HepG2 (cell line): ENCODE data around the gene SMIM41. TPM values are rescaled to one million over a fixed set of nuclear protein-coding genes. Genes with fewer than 3 reads are reported as not detected.

Experiments
- ARHGAP35 ChIP-seq: sonication (generic); formaldehyde crosslinking; IDR thresholded peaks from 2 replicates; pipeline ENCODE4 v1.9.0; 2022; ENCODE audit warnings: mild to moderate bottlenecking, inconsistent platforms, moderate library complexity, missing genetic modification reagents, borderline replicate concordance
- ATAD3A ChIP-seq: sonication (generic); formaldehyde crosslinking; IDR thresholded peaks from 2 replicates; pipeline ENCODE4 v1.4.0; 2020; ENCODE audit warnings: missing genetic modification reagents
- CEBPB ChIP-seq: IDR thresholded peaks from 2 replicates; pipeline ENCODE4 v1.6.1; 2011; ENCODE audit warnings: low read depth, low read length, improper control_type of control experiment, borderline replicate concordance
- CEBPG ChIP-seq: IDR thresholded peaks from 2 replicates; pipeline ENCODE4 v1.6.1; 2016
- HMG20A ChIP-seq: IDR thresholded peaks from 2 replicates; pipeline ENCODE4 v1.6.1; 2016; ENCODE audit warnings: borderline replicate concordance
- KDM2A ChIP-seq: sonication (generic); formaldehyde crosslinking; IDR thresholded peaks from 2 replicates; pipeline ENCODE4 v1.4.0; 2020; ENCODE audit warnings: low read depth, missing genetic modification reagents, borderline replicate concordance
- KLF6 ChIP-seq: IDR thresholded peaks from 2 replicates; pipeline ENCODE4 v1.8.0; 2016; ENCODE audit warnings: missing biosample characterization, missing genetic modification reagents
- NAIF1 ChIP-seq: sonication (generic); formaldehyde crosslinking; IDR thresholded peaks from 2 replicates; pipeline ENCODE4 v1.5.0; 2020; ENCODE audit warnings: mild to moderate bottlenecking, missing genetic modification reagents, borderline replicate concordance
- POGK ChIP-seq: sonication (generic); formaldehyde crosslinking; conservative IDR thresholded peaks from 2 replicates; pipeline ENCODE4 v1.8.0; 2022; ENCODE audit warnings: mild to moderate bottlenecking, moderate library complexity, missing genetic modification reagents
- RBM22 ChIP-seq: fragments of 200-400 bp; formaldehyde crosslinking; optimal IDR thresholded peaks from 2 replicates; pipeline ENCODE3; 2017; ENCODE audit warnings: mild to moderate bottlenecking, low read length, moderate library complexity
- STAG1 ChIP-seq: sonication (generic); formaldehyde crosslinking; IDR thresholded peaks from 2 replicates; pipeline ENCODE4 v1.4.0; 2020; ENCODE audit warnings: missing genetic modification reagents
- TEAD2 ChIP-seq: sonication (generic); formaldehyde crosslinking; IDR thresholded peaks from 2 replicates; pipeline ENCODE4 v1.9.0; 2021; ENCODE audit warnings: missing genetic modification reagents
- ZFX ChIP-seq: sonication (generic); formaldehyde crosslinking; IDR thresholded peaks from 2 replicates; pipeline ENCODE4 v1.4.0; 2020; ENCODE audit warnings: mild to moderate bottlenecking, low read depth, missing genetic modification reagents, moderate library complexity
- ZNF225 ChIP-seq: sonication (generic); formaldehyde crosslinking; IDR thresholded peaks from 2 replicates; pipeline ENCODE4 v1.4.0; 2020; ENCODE audit warnings: mild to moderate bottlenecking, missing genetic modification reagents
- ZNF331 ChIP-seq: sonication (generic); formaldehyde crosslinking; IDR thresholded peaks from 2 replicates; pipeline ENCODE4 v1.4.0; 2020; ENCODE audit warnings: missing genetic modification reagents
- ZNF382 ChIP-seq: sonication (generic); formaldehyde crosslinking; IDR thresholded peaks from 2 replicates; pipeline ENCODE4 v1.5.0; 2020; ENCODE audit warnings: missing genetic modification reagents, mild to moderate bottlenecking, borderline replicate concordance
- ZNF451 ChIP-seq: sonication (generic); formaldehyde crosslinking; IDR thresholded peaks from 2 replicates; pipeline ENCODE4 v1.5.0; 2020; ENCODE audit warnings: mild to moderate bottlenecking, missing genetic modification reagents
- ZNF549 ChIP-seq: sonication (generic); formaldehyde crosslinking; IDR thresholded peaks from 2 replicates; pipeline ENCODE4 v1.5.0; 2020; ENCODE audit warnings: missing genetic modification reagents
- ZNF775 ChIP-seq: sonication (generic); formaldehyde crosslinking; IDR thresholded peaks from 2 replicates; pipeline ENCODE4 v1.4.0; 2020; ENCODE audit warnings: missing genetic modification reagents, mild to moderate bottlenecking, moderate library complexity, borderline replicate concordance
- ZNF780A ChIP-seq: sonication (generic); formaldehyde crosslinking; IDR thresholded peaks from 2 replicates; pipeline ENCODE4 v1.8.0; 2022; ENCODE audit warnings: mild to moderate bottlenecking, missing genetic modification reagents, moderate library complexity
- ZSCAN22 ChIP-seq: sonication (generic); formaldehyde crosslinking; IDR thresholded peaks from 2 replicates; pipeline ENCODE4 v1.4.0; 2020; ENCODE audit warnings: mild to moderate bottlenecking, missing genetic modification reagents
- polyA plus RNA-seq, 8 experiments: library from polyadenylated mRNA; depleted of rRNA in 3 of 8; stranded (reverse) in 7 of 8; unstranded in 1 of 8; fragments of >200 nt; fragmentation: Illumina TruSeq in 4 of 8; extraction: Trizol in 4 of 8; gene quantifications; 2 replicates each; pipeline versions ENCODE4 v1.2.1 to v1.2.3, GENCODE V29; 2011 to 2016; ENCODE audit warnings: low read depth in 4 of 8, missing spikeins in 1 of 8, mixed read lengths in 1 of 8; ENCODE audit not compliant: insufficient read depth in 1 of 8
- total RNA-seq, 5 experiments: library from RNA; depleted of rRNA; stranded (reverse); fragments of >200 nt; fragmentation: Illumina TruSeq; extraction: Trizol; gene quantifications; 2 replicates each; pipeline ENCODE4 v1.2.3, GENCODE V29; 2016; ENCODE audit warnings: low read depth in 1 of 5
- TF ChIP-seq, protein P1 (sequence below), 2 experiments: fragments of 450-650 bp in 1 of 2; sonication (generic) in 1 of 2; formaldehyde crosslinking; IDR thresholded peaks; 2 replicates each; pipeline versions ENCODE4 v1.5.0 to v1.8.0; 2020 to 2022; ENCODE audit warnings: mild to moderate bottlenecking in 1 of 2, missing genetic modification reagents in 1 of 2
- TF ChIP-seq, protein P2 (sequence below): sonication (generic); formaldehyde crosslinking; IDR thresholded peaks from 2 replicates; pipeline ENCODE4 v1.5.0; 2020; ENCODE audit warnings: mild to moderate bottlenecking, missing genetic modification reagents, borderline replicate concordance

The SMIM41 gene
- total and polyA plus RNA-seq, 2 of the 13 experiments (the other 11 are each of a cell fraction or from before 2014, with no cell fraction given), result not detected

GRCh38 chr12:52082988-52083637, 3.6 kb downstream of the SMIM41 start (continued):
- TF ChIP-seq ZSCAN22 (CRISPR knock-in tag) (no peak), ZNF549 (CRISPR knock-in tag) (no peak), ZNF775 (no peak), ZNF780A (CRISPR knock-in tag) (no peak), KLF6 (no peak), ZFX (CRISPR knock-in tag) (peak; percentile 38), CEBPG (CRISPR knock-in tag) (peak; percentile 61), NAIF1 (CRISPR knock-in tag) (no peak), ZNF331 (CRISPR knock-in tag) (no peak), ARHGAP35 (CRISPR knock-in tag) (no peak), POGK (CRISPR knock-in tag) (no peak), RBM22 (no peak), KDM2A (CRISPR knock-in tag) (0 out of 2 replicates have a peak, but pooled peaks have one; percentile 23), HMG20A (CRISPR knock-in tag) (no peak), ZNF451 (CRISPR knock-in tag) (0 out of 2 replicates have a peak, but pooled peaks have one; percentile 0), STAG1 (CRISPR knock-in tag) (peak; percentile 85), ZNF382 (CRISPR knock-in tag) (no peak), TEAD2 (CRISPR knock-in tag) (no peak), ATAD3A (CRISPR knock-in tag) (no peak), CEBPB (peak; percentile 21; the same call in 1 of the 2 replicates), ZNF225 (CRISPR knock-in tag) (0 out of 2 replicates have a peak, but pooled peaks have one; percentile 54)
- TF ChIP-seq, protein P1, sequence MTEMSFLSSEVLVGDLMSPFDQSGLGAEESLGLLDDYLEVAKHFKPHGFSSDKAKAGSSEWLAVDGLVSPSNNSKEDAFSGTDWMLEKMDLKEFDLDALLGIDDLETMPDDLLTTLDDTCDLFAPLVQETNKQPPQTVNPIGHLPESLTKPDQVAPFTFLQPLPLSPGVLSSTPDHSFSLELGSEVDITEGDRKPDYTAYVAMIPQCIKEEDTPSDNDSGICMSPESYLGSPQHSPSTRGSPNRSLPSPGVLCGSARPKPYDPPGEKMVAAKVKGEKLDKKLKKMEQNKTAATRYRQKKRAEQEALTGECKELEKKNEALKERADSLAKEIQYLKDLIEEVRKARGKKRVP (CRISPR knock-in tag; IDR thresholded peaks at IDR 0.05), result 0 out of 4 replicates have a peak, but pooled peaks of 1 of the 2 experiments have one; percentile 45
- TF ChIP-seq, protein P2, sequence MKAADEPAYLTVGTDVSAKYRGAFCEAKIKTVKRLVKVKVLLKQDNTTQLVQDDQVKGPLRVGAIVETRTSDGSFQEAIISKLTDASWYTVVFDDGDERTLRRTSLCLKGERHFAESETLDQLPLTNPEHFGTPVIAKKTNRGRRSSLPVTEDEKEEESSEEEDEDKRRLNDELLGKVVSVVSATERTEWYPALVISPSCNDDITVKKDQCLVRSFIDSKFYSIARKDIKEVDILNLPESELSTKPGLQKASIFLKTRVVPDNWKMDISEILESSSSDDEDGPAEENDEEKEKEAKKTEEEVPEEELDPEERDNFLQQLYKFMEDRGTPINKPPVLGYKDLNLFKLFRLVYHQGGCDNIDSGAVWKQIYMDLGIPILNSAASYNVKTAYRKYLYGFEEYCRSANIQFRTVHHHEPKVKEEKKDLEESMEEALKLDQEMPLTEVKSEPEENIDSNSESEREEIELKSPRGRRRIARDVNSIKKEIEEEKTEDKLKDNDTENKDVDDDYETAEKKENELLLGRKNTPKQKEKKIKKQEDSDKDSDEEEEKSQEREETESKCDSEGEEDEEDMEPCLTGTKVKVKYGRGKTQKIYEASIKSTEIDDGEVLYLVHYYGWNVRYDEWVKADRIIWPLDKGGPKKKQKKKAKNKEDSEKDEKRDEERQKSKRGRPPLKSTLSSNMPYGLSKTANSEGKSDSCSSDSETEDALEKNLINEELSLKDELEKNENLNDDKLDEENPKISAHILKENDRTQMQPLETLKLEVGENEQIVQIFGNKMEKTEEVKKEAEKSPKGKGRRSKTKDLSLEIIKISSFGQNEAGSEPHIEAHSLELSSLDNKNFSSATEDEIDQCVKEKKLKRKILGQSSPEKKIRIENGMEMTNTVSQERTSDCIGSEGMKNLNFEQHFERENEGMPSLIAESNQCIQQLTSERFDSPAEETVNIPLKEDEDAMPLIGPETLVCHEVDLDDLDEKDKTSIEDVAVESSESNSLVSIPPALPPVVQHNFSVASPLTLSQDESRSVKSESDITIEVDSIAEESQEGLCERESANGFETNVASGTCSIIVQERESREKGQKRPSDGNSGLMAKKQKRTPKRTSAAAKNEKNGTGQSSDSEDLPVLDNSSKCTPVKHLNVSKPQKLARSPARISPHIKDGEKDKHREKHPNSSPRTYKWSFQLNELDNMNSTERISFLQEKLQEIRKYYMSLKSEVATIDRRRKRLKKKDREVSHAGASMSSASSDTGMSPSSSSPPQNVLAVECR, result peak; percentile 26; the same call in 1 of the 2 replicates
